Measurements from ENCODE around the gene COG1. TPM values are rescaled to one million over a fixed set of nuclear protein-coding genes. Genes with fewer than 3 reads are reported as not detected.

COG1 gene
- total and polyA plus RNA-seq, 9 of the 15 experiments (the other 6 are each of a cell fraction or from before 2014, with no cell fraction given) = 9.5 to 26.8 (median 12.9) TPM

DNA sequence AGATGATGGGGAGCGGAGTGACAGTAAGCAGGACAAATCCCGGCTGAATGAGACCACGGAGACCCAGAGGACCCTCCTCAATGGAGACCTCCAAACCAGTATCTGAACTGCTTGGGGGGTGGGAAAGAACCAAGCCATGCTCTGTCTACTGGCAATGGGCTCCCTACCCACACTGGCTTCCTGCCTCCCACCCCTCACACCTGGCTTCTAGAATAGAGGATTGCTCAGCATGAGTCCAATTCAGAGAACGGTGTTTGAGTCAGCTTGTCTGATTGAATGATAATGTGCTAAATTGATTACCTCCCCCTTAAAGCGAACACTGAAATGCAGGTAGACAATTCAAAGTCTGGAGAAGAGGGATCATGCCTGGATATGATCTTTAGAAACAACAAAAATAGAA, 22.5 kb upstream of the COG1 start (continued):
- TF ChIP-seq, protein P1, sequence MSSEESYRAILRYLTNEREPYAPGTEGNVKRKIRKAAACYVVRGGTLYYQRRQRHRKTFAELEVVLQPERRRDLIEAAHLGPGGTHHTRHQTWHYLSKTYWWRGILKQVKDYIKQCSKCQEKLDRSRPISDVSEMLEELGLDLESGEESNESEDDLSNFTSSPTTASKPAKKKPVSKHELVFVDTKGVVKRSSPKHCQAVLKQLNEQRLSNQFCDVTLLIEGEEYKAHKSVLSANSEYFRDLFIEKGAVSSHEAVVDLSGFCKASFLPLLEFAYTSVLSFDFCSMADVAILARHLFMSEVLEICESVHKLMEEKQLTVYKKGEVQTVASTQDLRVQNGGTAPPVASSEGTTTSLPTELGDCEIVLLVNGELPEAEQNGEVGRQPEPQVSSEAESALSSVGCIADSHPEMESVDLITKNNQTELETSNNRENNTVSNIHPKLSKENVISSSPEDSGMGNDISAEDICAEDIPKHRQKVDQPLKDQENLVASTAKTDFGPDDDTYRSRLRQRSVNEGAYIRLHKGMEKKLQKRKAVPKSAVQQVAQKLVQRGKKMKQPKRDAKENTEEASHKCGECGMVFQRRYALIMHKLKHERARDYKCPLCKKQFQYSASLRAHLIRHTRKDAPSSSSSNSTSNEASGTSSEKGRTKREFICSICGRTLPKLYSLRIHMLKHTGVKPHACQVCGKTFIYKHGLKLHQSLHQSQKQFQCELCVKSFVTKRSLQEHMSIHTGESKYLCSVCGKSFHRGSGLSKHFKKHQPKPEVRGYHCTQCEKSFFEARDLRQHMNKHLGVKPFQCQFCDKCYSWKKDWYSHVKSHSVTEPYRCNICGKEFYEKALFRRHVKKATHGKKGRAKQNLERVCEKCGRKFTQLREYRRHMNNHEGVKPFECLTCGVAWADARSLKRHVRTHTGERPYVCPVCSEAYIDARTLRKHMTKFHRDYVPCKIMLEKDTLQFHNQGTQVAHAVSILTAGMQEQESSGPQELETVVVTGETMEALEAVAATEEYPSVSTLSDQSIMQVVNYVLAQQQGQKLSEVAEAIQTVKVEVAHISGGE (CRISPR knock-in tag; IDR thresholded peaks at IDR 0.05) = no peak
- TF ChIP-seq, protein P2, sequence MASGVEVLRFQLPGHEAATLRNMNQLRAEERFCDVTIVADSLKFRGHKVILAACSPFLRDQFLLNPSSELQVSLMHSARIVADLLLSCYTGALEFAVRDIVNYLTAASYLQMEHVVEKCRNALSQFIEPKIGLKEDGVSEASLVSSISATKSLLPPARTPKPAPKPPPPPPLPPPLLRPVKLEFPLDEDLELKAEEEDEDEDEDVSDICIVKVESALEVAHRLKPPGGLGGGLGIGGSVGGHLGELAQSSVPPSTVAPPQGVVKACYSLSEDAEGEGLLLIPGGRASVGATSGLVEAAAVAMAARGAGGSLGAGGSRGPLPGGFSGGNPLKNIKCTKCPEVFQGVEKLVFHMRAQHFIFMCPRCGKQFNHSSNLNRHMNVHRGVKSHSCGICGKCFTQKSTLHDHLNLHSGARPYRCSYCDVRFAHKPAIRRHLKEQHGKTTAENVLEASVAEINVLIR (CRISPR knock-in tag; IDR thresholded peaks at IDR 0.05) = no peak
- TF ChIP-seq TCF3 (CRISPR knock-in tag; IDR thresholded peaks at IDR 0.05) = no peak
- no peak for TF ChIP-seq HDGF (IDR thresholded peaks at IDR 0.05)
- no peak for TF ChIP-seq CTBP1 (IDR thresholded peaks at IDR 0.05; ENCODE audit: borderline replicate concordance)
- TF ChIP-seq, protein P3, sequence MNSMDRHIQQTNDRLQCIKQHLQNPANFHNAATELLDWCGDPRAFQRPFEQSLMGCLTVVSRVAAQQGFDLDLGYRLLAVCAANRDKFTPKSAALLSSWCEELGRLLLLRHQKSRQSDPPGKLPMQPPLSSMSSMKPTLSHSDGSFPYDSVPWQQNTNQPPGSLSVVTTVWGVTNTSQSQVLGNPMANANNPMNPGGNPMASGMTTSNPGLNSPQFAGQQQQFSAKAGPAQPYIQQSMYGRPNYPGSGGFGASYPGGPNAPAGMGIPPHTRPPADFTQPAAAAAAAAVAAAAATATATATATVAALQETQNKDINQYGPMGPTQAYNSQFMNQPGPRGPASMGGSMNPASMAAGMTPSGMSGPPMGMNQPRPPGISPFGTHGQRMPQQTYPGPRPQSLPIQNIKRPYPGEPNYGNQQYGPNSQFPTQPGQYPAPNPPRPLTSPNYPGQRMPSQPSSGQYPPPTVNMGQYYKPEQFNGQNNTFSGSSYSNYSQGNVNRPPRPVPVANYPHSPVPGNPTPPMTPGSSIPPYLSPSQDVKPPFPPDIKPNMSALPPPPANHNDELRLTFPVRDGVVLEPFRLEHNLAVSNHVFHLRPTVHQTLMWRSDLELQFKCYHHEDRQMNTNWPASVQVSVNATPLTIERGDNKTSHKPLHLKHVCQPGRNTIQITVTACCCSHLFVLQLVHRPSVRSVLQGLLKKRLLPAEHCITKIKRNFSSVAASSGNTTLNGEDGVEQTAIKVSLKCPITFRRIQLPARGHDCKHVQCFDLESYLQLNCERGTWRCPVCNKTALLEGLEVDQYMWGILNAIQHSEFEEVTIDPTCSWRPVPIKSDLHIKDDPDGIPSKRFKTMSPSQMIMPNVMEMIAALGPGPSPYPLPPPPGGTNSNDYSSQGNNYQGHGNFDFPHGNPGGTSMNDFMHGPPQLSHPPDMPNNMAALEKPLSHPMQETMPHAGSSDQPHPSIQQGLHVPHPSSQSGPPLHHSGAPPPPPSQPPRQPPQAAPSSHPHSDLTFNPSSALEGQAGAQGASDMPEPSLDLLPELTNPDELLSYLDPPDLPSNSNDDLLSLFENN (IDR thresholded peaks at IDR 0.05; ENCODE audit: low read depth in 2 of 2, low read length in 2 of 2) = no peak

All from K562 (cell line).